HG03108 (cell line): ENCODE data around the gene HES5.
A peak's percentile ranks its signal among the peaks of the same experiment; 100 is the strongest.

Source experiments
- ATAC-seq: cut with Tn5 transposase; IDR thresholded peaks from one replicate; pipeline ENCODE4 v1.9.1; 2021; ENCODE audit warnings: moderate library complexity; ENCODE audit not compliant: unreplicated experiment

The HES5 gene

GRCh38 chr1:2532485-2533160, 2.6 kb upstream of the HES5 start:
- ATAC-seq = no peak

DNA sequence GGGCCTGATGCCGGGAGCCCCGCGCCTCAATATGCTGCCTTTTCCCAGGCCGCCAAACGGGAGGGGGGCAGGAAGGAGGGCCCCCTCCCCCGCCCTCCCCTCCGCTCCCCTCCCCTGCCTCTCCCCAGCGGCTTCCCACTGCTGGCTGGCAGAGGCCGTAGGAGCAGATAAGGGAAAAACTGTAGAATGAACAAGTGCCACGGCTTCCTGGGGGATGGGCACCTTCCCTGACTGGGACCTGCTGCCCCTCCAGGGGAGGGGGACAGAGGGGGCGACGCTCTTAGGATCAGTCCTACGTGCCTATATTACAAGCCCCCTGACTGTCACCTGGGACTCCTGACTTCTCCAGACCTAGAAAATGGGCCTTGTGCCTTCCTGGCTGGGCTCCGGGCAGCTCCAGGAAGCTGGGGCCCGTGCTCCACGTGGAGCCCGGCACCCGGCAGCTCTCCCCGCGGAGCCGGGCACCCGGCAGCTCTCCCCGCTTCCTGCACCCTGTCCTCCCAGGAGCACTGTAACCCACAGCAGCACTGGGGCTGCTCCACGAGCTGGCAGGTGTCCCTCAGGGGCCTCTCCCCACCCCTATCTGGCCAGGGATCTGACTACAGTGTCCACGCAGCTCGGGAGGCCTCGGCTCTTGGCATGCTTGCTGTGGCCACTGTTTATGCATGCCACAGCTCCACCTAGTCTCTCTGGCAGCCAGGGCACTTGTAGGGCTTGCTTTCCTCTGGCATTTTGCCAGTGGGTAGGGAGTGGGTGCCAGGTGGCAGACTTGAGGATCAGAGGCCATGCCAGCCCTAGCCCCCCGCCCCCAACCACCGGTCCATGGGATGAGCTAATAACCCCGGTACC, 674 bp upstream of the HES5 start:
- no peak for ATAC-seq

DNA sequence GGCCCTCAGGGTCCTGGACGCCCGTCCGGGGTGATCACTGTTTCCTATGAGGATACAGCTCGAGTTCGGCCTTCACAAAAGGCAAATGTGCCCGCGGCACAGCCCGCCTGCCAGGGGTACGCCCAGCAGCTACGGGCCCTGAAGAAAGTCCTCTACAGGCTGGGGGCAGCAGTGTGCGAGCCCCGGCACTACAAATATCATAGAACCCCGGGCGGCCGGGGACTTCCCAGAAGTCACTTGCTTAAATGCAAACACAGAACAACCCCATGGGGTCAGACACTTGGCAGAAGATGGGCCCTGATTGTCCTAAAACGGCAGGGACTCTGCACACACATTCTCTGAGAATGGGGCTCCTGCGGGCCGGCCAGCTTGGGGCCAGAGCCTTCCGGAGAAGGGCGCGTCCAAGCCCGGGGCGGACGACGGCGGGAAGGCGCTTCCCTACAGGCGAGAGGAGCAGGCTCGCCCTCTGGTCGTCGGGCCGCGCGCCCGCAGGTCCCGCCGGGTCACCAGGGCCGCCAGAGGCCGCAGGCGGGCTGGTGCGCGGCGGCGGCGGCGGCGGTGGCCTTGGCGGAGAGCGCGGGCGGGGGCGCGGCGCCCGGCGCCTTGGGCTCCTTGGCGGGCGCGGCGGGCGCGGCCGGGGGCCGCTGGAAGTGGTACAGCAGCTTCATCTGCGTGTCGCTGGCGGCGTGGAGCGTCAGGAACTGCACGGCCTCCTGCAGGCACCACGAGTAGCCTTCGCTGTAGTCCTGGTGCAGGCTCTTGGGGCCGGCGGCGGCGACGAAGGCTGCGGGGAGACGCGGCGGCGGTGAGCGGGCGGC, 888 bp downstream of the HES5 start:
- ATAC-seq = no peak

GRCh38 chr1:2528611-2528965, 1.5 kb downstream of the HES5 start:
- ATAC-seq = no peak

GRCh38 chr1:2528016-2528415, 2.0 kb downstream of the HES5 start:
- ATAC-seq = no peak

- no peak for ATAC-seq
These were observed 2.6 kb downstream of the HES5 start for GRCh38 chr1:2527556-2527860.

GRCh38 chr1:2526824-2527555, 3.1 kb downstream of the HES5 start:
- peak; percentile 20 for ATAC-seq

GRCh38 chr1:2525920-2526823, 3.9 kb downstream of the HES5 start, which contains the start of gene PANK4:
TSS of gene PANK4 (minus strand) at chr1:2526596. CDS start at chr1:2526587, 9 bp downstream.
- peak; percentile 82 for ATAC-seq

GRCh38 chr1:2525572-2525919, 4.5 kb downstream of the HES5 start:
- no peak for ATAC-seq

DNA sequence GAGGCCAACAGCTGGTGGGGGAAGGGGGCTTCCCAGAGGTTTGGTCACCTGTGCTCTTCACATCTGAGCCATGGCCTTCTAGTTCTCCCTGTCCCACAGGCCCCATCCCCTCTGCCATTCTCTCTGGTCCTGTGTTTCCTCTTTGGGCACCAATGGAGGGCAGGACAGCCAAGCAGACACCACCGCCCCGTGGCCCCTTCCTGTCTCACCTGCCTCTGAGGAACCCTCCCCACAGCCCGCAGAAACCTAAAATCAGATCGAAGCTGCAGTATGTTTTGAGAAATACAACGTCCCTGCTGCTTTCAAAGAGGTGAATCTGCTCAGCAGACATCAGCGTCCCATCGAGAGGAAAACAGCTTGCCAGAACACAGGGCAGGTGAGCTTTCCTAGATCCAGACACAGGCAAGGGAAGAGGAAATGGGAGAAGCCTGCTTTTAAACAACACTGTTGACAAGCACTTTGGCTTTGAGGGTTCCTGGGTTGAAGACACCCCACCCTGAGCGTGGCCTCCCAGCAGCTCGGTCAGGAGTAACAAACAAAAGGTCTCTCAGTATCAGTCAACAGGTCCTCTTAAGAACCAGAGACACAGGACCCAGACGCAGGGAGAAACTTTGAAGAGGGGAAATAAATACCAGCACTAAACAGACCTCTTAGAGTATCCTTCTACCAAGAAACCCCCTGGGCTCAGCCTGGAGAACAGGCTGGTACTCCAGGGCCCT, 6.0 kb downstream of the HES5 start:
- no peak for ATAC-seq

GRCh38 chr1:2523191-2523890, 6.7 kb downstream of the HES5 start:
- ATAC-seq = no peak

DNA sequence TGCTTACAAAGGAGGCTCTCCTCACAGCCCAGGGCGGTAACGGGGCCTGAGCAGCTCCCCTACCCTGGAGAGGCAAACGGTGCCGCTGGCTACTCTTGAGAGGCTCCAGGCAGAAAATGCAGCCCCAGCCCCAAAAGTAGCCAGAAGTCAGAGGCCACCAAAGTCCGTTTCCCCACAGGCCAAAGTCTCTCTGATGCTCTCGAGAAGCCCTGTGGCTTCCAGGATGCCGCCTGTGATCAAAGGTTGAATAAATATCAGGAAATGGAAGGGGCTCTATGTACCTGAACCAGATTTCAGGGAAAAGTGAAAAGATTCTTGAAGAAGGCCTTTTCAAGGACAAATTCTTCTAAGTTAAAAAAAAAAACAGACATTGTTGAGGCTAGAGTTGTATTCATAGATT, 7.8 kb downstream of the HES5 start:
- ATAC-seq = no peak

- ATAC-seq = no peak
These were observed 9.3 kb downstream of the HES5 start for GRCh38 chr1:2520806-2521205.

DNA sequence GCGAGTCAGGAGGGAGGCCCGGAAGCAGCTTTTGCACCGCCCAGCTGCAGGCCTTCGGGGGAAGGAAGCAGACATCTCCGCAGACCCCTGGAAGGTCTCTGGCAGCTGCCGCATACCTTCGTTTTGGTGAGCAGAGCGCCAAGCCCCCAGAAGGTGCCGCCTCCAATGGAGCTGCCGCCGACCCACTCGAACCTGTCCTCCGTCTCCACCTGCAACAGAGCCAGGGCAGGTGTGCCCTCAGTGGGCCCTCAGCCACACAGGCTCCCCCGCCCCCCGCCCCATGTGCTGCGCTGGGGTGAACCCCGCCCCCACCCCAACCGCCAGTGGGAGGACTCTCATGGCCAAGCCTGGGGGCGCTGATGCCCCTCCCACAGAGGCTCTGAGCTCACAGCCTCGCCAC, 9.9 kb downstream of the HES5 start:
- ATAC-seq = no peak

DNA sequence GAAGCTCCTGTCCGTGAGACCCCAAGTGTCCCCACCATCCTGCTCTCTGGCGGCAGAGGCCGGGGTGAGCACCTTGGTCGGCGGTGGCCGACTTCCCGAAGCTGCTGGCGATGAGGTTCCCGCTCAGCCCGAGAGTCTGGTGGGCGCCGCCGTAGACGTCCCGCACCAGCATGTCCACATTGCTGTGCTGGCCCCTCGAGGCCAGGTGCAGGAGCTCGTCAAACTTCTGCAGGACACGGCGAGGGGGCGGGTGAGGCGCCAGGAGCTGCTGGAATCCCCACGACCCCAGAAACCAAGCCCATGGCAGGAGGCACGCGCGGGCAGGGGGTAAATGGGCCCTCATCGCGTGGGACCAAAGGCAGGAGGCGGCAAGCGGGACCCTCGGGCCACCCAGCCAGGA, 10.3 kb downstream of the HES5 start:
- no peak for ATAC-seq

DNA sequence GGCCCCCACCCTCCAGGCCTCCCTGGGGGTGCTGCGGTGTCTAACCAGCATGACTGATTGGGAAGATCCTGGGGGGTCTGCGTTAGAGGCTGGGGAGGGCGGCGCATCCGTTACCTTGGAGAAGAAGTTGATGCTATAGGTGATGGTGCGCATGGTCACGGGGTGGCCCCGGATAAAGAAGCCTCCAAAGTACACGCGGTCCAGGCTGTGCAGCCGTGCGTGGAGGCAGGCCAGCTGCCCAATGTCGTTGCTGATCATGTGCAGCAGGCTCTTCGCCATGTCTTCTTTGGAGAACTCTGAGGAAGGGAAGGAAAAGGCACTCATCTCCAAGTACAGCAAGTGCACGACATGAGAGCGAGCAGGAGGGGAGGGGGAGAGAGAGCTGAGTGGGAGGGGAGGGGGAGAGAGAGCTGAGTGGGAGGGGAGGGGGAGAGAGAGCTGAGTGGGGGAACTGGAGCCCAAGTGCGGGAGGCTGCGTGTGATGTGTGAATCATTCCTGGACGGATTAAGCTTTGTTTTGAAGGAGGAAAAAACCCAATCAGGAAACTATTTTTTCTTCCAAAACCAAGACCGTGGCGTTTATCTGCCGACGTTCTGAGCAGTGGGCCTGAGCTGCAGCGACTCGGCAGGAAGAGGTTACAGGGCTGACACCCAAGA, 10.9 kb downstream of the HES5 start:
- ATAC-seq = no peak

DNA sequence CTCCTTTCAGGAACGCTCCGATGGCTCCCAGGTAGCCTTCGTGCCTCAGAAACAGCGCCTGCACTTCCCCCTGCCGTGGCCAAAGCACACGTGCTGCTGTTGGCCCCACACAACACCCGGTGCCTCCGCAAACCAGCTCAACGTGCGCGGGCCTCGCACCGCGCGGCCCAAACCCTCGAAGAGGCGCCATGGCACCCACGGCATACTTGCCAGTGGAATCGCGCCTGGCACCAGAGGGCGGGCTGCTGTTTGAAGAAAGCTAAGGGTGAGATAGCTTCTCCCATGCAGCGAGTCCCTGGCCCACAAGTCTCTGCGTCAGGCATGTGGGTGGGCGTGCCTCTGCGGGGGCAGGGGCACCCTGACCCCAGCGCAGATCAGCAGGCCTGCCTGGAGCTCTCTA, 11.5 kb downstream of the HES5 start:
- ATAC-seq = no peak

- ATAC-seq = no peak
These were observed 12.1 kb downstream of the HES5 start for GRCh38 chr1:2517966-2518365.
